DOHH2 (cell line): Measurements from ENCODE around the gene YWHAQ.

ENCODE experiments used
- H3F3A ChIP-seq: fragments of 200-600 bp; sonication (generic), shearing (Covaris generic); 2 replicates; pipeline ENCODE4 v1.6.0; 2016; ENCODE audit warnings: antibody characterized with exemption, mild to moderate bottlenecking; ENCODE audit not compliant: control insufficient read depth, insufficient read depth
- H3K27ac ChIP-seq: fragments of 200-600 bp; sonication (generic); 2 replicates; pipeline ENCODE4 v1.5.1; 2014; ENCODE audit warnings: low read depth, mild to moderate bottlenecking, low read length, moderate library complexity
- H3K27me3 ChIP-seq: fragments of 200-600 bp; sonication (generic); 2 replicates; pipeline ENCODE4 v1.6.1; 2014; ENCODE audit warnings: mild to moderate bottlenecking, low read length, mixed read lengths; ENCODE audit not compliant: control insufficient read depth
- H3K36me3 ChIP-seq: fragments of 200-600 bp; sonication (generic); 2 replicates; pipeline ENCODE4 v1.6.1; 2014; ENCODE audit warnings: mild to moderate bottlenecking, low read length, moderate library complexity, mixed read lengths; ENCODE audit not compliant: control insufficient read depth
- H3K4me1 ChIP-seq: fragments of 200-600 bp; sonication (generic); 2 replicates; pipeline ENCODE4 v1.6.1; 2014; ENCODE audit warnings: mild to moderate bottlenecking, low read length, mixed read lengths; ENCODE audit not compliant: control insufficient read depth
- H3K4me2 ChIP-seq: fragments of 200-600 bp; sonication (generic); 2 replicates; pipeline ENCODE4 v1.6.0; 2014; ENCODE audit warnings: mild to moderate bottlenecking, low read length, moderate library complexity
- H3K4me3 ChIP-seq: fragments of 200-600 bp; sonication (generic); 2 replicates; pipeline ENCODE4 v1.5.1; 2014; ENCODE audit warnings: mild to moderate bottlenecking, low read length, mixed read lengths
- H3K79me2 ChIP-seq: fragments of 200-600 bp; sonication (generic); 2 replicates; pipeline ENCODE4 v1.6.1; 2014; ENCODE audit warnings: mild to moderate bottlenecking, low read length, mixed read lengths; ENCODE audit not compliant: control insufficient read depth
- H3K9me2 ChIP-seq: fragments of 200-600 bp; sonication (generic); replicated peaks from 2 replicates; pipeline ENCODE4 v1.6.1; 2014; ENCODE audit warnings: mild to moderate bottlenecking, low read length, mixed read lengths; ENCODE audit not compliant: control insufficient read depth
- H3K9me3 ChIP-seq: fragments of 200-600 bp; sonication (generic); 2 replicates; pipeline ENCODE4 v1.6.1; 2014; ENCODE audit warnings: antibody characterized with exemption, low read length, mixed read lengths; ENCODE audit not compliant: control insufficient read depth, insufficient read depth
- H4K20me1 ChIP-seq: fragments of 200-600 bp; sonication (generic); 2 replicates; pipeline ENCODE4 v1.6.0; 2014; ENCODE audit warnings: low read depth, mild to moderate bottlenecking, antibody characterized with exemption, low read length, moderate library complexity; ENCODE audit not compliant: control insufficient read depth, insufficient read depth
- CTCF ChIP-seq: fragments of 200-600 bp; sonication (generic); IDR thresholded peaks from one replicate; pipeline ENCODE4 v1.5.1; 2014; ENCODE audit warnings: antibody characterized with exemption, mild to moderate bottlenecking, low read depth, low read length; ENCODE audit not compliant: poor library complexity, severe bottlenecking
- EZH2phosphoT487 ChIP-seq: fragments of 200-600 bp; sonication (generic); IDR thresholded peaks from 2 replicates; pipeline ENCODE4 v1.6.1; 2017; ENCODE audit warnings: borderline replicate concordance, mild to moderate bottlenecking, antibody characterized with exemption, low read length, moderate library complexity, mixed read lengths

YWHAQ gene

GRCh38 chr2:9656270-9656766 is 25.5 kb upstream of the YWHAQ start:
- Histone ChIP-seq H3K27me3 (peaks cover 54% of the 10 kb centered on the region), H3K9me2 (no peaks in the 10 kb centered on the region), H3K4me3 (no peak overlapping the region), H3K36me3 (no peaks in the 10 kb centered on the region), H3K4me2 (no peak overlapping the region), H4K20me1 (no peaks in the 10 kb centered on the region), H3K4me1 (no peaks in the 10 kb centered on the region), H3K27ac (no peak overlapping the region), H3K79me2 (no peaks in the 10 kb centered on the region), H3F3A (no peaks in the 10 kb centered on the region), H3K9me3 (no peaks in the 10 kb centered on the region)
- TF ChIP-seq EZH2phosphoT487 (no peak), CTCF (no peak)

DNA sequence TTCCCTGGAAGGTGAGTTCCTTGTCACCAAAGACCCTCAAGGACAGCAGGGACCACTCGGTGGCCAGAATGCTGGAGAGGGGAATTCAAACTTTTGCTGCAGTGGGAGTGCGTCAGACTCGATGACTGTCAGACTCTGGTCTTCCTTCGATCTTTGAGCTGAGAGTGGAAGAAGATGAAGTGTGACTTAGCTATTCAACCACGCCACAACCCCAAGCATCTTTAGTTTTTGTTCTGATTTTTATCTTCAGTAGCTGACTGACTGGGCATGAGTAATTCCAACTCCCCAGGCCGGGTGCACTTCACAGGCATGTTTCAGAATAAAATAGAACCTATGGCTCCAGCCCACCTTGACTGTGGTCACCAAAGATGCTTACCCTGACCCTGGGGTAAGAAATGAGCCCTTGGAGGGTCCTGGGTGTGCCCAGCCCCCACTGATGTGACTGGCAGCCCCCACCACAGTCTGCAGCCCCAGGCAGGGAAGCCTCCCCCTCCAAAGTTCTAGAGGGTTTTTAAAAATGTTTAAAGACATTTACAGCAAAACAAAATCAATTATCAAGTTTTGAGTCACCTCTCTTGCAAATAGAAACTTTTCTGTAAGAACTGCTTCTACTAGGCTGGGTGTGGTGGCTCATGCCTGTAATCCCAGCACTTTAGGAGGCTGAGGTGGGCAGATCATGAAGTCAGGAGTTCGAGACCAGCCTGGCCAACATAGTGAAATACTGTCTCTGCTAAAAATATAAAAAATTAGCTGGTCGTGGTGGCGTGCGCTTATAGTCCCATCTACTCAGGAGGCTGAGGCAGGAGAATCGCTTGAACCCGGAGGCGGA is 24.9 kb upstream of the YWHAQ start:
- H3K27ac ChIP-seq = no peak overlapping the region
- H3K4me3 ChIP-seq = no peak overlapping the region
- no peaks in the 10 kb centered on the region for H4K20me1 ChIP-seq
- no peak for TF ChIP-seq CTCF
- no peak for TF ChIP-seq EZH2phosphoT487
- no peaks in the 10 kb centered on the region for H3K9me2 ChIP-seq
- no peaks in the 10 kb centered on the region for H3K9me3 ChIP-seq
- peaks cover 56% of the 10 kb centered on the region for H3K27me3 ChIP-seq
- H3F3A ChIP-seq = no peaks in the 10 kb centered on the region
- H3K4me1 ChIP-seq = no peaks in the 10 kb centered on the region
- no peaks in the 10 kb centered on the region for H3K79me2 ChIP-seq
- H3K36me3 ChIP-seq = no peaks in the 10 kb centered on the region
- no peak overlapping the region for H3K4me2 ChIP-seq

- Histone ChIP-seq H3K36me3 (no peaks in the 10 kb centered on the region), H3K4me3 (no peak overlapping the region), H3K79me2 (no peaks in the 10 kb centered on the region), H4K20me1 (no peaks in the 10 kb centered on the region), H3K27ac (no peak overlapping the region), H3K4me1 (no peaks in the 10 kb centered on the region), H3K4me2 (no peak overlapping the region), H3K27me3 (peaks cover 62% of the 10 kb centered on the region), H3F3A (no peaks in the 10 kb centered on the region), H3K9me3 (no peaks in the 10 kb centered on the region; the same call in 1 of the 2 replicates), H3K9me2 (no peaks in the 10 kb centered on the region)
- TF ChIP-seq EZH2phosphoT487 = no peak
- TF ChIP-seq CTCF = no peak
These were observed 23.8 kb upstream of the YWHAQ start for GRCh38 chr2:9654452-9655100.
